ENCODE results near the gene PCDHGA6.

The PCDHGA6 gene

GRCh38 chr5:141427783-141428426 lies 54.2 kb downstream of the PCDHGA6 start:
- Mint-ChIP-seq H3K4me3 (no peak overlapping the region), H3K27me3 (peaks cover 80% of the 10 kb centered on the region), H3K27ac (ENCODE audit: low read depth) (no peak overlapping the region), H3K9me3 (peaks cover 16% of the 10 kb centered on the region), H3K36me3 (ENCODE audit: insufficient read depth) (peaks cover 3% of the 10 kb centered on the region), H3K4me1 (peaks cover 6% of the 10 kb centered on the region)
- ATAC-seq (replicated peaks; ENCODE audit: extremely low read depth, poor library complexity, severe bottlenecking) (no peak), DNase-seq (ENCODE audit: low spot score in 2 of 2) (no peak)

Data from central memory CD8-positive, alpha-beta T cell (primary cell).